HEK293 (cell line): ENCODE data around the gene MRPL33.

ENCODE experiments used
- CTCF ChIA-PET: fragments of 350-600 bp; formaldehyde crosslinking; extraction: SDS; loops from one replicate; lab custom pipeline; 2021; ENCODE audit warnings: antibody characterized with exemption; lab: Yijun Ruan, JAX
- POLR2A ChIA-PET: fragments of 300-600 bp; formaldehyde crosslinking; extraction: SDS; loops from one replicate; lab custom pipeline; 2020; ENCODE audit warnings: antibody characterized with exemption, inconsistent platforms; lab: Yijun Ruan, JAX
- H3K27ac ChIP-seq: fragments of 200-500 bp; sonication (Bioruptor generic); 2 replicates; pipeline ENCODE4 v1.5.1; 2014; ENCODE audit warnings: low read depth, low read length, control low read depth, inconsistent platforms; ENCODE audit errors: extremely low read depth
- H3K36me3 ChIP-seq, 2 experiments: fragments of 200-500 bp in 1 of 2; sonication (Bioruptor generic) in 1 of 2; 1 replicate in 1 of 2; 2 replicates in 1 of 2; pipeline ENCODE4 v1.5.1; 2014 to 2017; ENCODE audit warnings: inconsistent platforms in 2 of 2, low read length in 2 of 2; ENCODE audit not compliant: control insufficient read depth in 2 of 2, insufficient read depth in 1 of 2
- H3K4me1 ChIP-seq: fragments of 200-500 bp; sonication (Bioruptor generic); 2 replicates; pipeline ENCODE4 v1.5.1; 2014; ENCODE audit warnings: mild to moderate bottlenecking, low read length, inconsistent platforms; ENCODE audit not compliant: control insufficient read depth, insufficient read depth
- H3K4me3 ChIP-seq: 2 replicates; pipeline ENCODE4 v1.5.1; 2011; ENCODE audit warnings: low read depth, mild to moderate bottlenecking, control low read depth, low read length, moderate library complexity
- H3K9me3 ChIP-seq: fragments of 200-500 bp; sonication (Bioruptor generic); 2 replicates; pipeline ENCODE4 v1.5.1; 2014; ENCODE audit warnings: low read depth, low read length, inconsistent platforms; ENCODE audit not compliant: control insufficient read depth, insufficient read depth
- KLF16 ChIP-seq: fragments of 450-650 bp; formaldehyde crosslinking; IDR thresholded peaks from 2 replicates; pipeline ENCODE4 v1.5.1; 2017; ENCODE audit warnings: missing biosample characterization, missing genetic modification characterization
- MZF1 ChIP-seq: fragments of 450-650 bp; formaldehyde crosslinking; IDR thresholded peaks from 2 replicates; pipeline ENCODE4 v1.5.1; 2017; ENCODE audit warnings: missing biosample characterization, missing genetic modification characterization, borderline replicate concordance
- OSR2 ChIP-seq: fragments of 450-650 bp; formaldehyde crosslinking; IDR thresholded peaks from 2 replicates; pipeline ENCODE4 v1.5.1; 2016; ENCODE audit warnings: missing biosample characterization, missing genetic modification characterization
- SETDB1 ChIP-seq: IDR thresholded peaks from one replicate; pipeline ENCODE4 v1.6.1; 2017; ENCODE audit warnings: mild to moderate bottlenecking, low read length, moderate library complexity, mixed read lengths; ENCODE audit not compliant: insufficient read length
- ZNF146 ChIP-seq: fragments of 450-650 bp; formaldehyde crosslinking; IDR thresholded peaks from 2 replicates; pipeline ENCODE4 v1.5.1; 2016; ENCODE audit warnings: missing biosample characterization, missing genetic modification characterization
- ZNF175 ChIP-seq: fragments of 450-650 bp; formaldehyde crosslinking; IDR thresholded peaks from 2 replicates; pipeline ENCODE4 v1.5.1; 2016; ENCODE audit warnings: missing biosample characterization, missing genetic modification characterization
- ZNF202 ChIP-seq: fragments of 450-650 bp; formaldehyde crosslinking; IDR thresholded peaks from 2 replicates; pipeline ENCODE4 v1.5.1; 2016; ENCODE audit warnings: missing biosample characterization, missing genetic modification characterization, borderline replicate concordance
- ZNF311 ChIP-seq: fragments of 450-650 bp; formaldehyde crosslinking; IDR thresholded peaks from 2 replicates; pipeline ENCODE4 v1.5.1; 2017; ENCODE audit warnings: missing biosample characterization, missing genetic modification characterization, borderline replicate concordance
- ZNF501 ChIP-seq: fragments of 450-650 bp; formaldehyde crosslinking; IDR thresholded peaks from 2 replicates; pipeline ENCODE4 v1.5.1; 2016; ENCODE audit warnings: missing biosample characterization, missing genetic modification characterization
- ZNF530 ChIP-seq: fragments of 450-650 bp; formaldehyde crosslinking; IDR thresholded peaks from 2 replicates; pipeline ENCODE4 v1.5.1; 2016; ENCODE audit warnings: low read depth, missing biosample characterization, missing genetic modification characterization
- ZNF621 ChIP-seq: fragments of 450-650 bp; formaldehyde crosslinking; IDR thresholded peaks from 2 replicates; pipeline ENCODE4 v1.5.1; 2017; ENCODE audit warnings: missing biosample characterization, missing genetic modification characterization
- ZNF660 ChIP-seq: fragments of 450-650 bp; IDR thresholded peaks from 2 replicates; pipeline ENCODE4 v1.5.1; 2018; ENCODE audit warnings: missing biosample characterization, mild to moderate bottlenecking, missing genetic modification characterization
- TF ChIP-seq, protein P1 (sequence below): fragments of 450-650 bp; formaldehyde crosslinking; IDR thresholded peaks from 2 replicates; pipeline ENCODE4 v1.5.1; 2016; ENCODE audit warnings: missing biosample characterization, missing genetic modification characterization
- TF ChIP-seq, protein P2 (sequence below): fragments of 450-650 bp; formaldehyde crosslinking; IDR thresholded peaks from 2 replicates; pipeline ENCODE4 v1.5.1; 2016; ENCODE audit warnings: missing biosample characterization, missing genetic modification characterization, borderline replicate concordance

The MRPL33 gene

DNA sequence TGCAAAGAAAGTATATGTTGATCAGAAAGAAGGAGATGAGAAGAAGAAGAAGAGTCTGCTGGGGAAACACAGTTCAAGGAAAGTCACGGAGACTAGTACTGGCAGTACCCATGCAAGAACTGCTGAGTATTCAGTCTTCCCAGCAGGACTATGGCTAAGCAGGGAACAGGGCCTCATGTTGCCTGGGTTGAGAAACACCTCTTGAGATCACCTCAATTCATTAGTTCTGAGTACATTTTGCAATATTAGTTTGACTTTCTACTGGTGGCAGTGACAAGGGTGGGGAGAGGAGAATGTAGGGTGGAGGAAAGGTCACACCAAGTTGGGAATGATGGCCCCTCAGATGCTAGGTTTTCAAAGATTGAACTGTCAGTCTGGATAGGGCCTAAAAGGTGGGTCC lies 50.5 kb downstream of the MRPL33 start (continued):
- TF ChIP-seq, protein P1, sequence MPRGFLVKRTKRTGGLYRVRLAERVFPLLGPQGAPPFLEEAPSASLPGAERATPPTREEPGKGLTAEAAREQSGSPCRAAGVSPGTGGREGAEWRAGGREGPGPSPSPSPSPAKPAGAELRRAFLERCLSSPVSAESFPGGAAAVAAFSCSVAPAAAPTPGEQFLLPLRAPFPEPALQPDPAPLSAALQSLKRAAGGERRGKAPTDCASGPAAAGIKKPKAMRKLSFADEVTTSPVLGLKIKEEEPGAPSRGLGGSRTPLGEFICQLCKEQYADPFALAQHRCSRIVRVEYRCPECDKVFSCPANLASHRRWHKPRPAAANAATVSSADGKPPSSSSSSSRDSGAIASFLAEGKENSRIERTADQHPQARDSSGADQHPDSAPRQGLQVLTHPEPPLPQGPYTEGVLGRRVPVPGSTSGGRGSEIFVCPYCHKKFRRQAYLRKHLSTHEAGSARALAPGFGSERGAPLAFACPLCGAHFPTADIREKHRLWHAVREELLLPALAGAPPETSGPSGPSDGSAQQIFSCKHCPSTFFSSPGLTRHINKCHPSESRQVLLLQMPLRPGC (tag by site-specific recombination) = no peak
- TF ChIP-seq ZNF146 (tag by site-specific recombination) = no peak

DNA sequence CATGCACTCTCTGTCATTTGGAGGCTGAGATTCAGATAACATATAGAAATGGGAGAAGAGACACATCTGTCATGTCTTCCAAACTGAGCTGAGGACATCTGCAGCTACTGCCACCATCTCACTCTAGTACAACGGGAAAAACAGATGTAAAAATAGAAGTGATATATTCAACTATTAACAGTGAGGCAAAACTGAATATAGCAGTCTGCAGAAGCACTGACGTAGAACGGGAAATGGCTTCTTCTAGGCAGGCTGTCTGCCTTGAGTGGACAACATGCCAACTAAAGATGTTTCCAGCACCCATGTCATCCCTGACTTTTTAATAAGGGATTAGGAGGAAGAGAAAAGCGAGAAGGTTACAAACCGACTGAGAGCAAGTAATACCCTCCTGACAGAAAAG lies 51.6 kb downstream of the MRPL33 start:
- TF ChIP-seq ZNF175 (tag by site-specific recombination) (no peak), ZNF530 (no peak), ZNF621 (no peak), ZNF660 (no peak), SETDB1 (no peak)
- Histone ChIP-seq H3K36me3 (no peaks in the 10 kb centered on the region), H3K27ac (no peak overlapping the region), H3K4me1 (no peaks in the 10 kb centered on the region), H3K9me3 (no peaks in the 10 kb centered on the region), H3K4me3 (no peak overlapping the region)
- ChIA-PET POLR2A (no interaction called here), CTCF (interaction anchor here (0.5 to 0.6 kb wide), 2 partner anchors 16 to 141 kb away, joined by 3 to 8 read pairs; no protein-coding TSS in a partner anchor)

GRCh38 chr2:27823569-27823968 lies 52.0 kb downstream of the MRPL33 start:
- Histone ChIP-seq H3K4me3 (no peak overlapping the region), H3K4me1 (peaks cover 4% of the 10 kb centered on the region; the same call in 1 of the 2 replicates)
- TF ChIP-seq OSR2 (tag by site-specific recombination) (no peak), MZF1 (tag by site-specific recombination) (no peak), ZNF311 (tag by site-specific recombination) (no peak), ZNF501 (tag by site-specific recombination) (no peak), ZNF202 (tag by site-specific recombination) (no peak)
- TF ChIP-seq, protein P2, sequence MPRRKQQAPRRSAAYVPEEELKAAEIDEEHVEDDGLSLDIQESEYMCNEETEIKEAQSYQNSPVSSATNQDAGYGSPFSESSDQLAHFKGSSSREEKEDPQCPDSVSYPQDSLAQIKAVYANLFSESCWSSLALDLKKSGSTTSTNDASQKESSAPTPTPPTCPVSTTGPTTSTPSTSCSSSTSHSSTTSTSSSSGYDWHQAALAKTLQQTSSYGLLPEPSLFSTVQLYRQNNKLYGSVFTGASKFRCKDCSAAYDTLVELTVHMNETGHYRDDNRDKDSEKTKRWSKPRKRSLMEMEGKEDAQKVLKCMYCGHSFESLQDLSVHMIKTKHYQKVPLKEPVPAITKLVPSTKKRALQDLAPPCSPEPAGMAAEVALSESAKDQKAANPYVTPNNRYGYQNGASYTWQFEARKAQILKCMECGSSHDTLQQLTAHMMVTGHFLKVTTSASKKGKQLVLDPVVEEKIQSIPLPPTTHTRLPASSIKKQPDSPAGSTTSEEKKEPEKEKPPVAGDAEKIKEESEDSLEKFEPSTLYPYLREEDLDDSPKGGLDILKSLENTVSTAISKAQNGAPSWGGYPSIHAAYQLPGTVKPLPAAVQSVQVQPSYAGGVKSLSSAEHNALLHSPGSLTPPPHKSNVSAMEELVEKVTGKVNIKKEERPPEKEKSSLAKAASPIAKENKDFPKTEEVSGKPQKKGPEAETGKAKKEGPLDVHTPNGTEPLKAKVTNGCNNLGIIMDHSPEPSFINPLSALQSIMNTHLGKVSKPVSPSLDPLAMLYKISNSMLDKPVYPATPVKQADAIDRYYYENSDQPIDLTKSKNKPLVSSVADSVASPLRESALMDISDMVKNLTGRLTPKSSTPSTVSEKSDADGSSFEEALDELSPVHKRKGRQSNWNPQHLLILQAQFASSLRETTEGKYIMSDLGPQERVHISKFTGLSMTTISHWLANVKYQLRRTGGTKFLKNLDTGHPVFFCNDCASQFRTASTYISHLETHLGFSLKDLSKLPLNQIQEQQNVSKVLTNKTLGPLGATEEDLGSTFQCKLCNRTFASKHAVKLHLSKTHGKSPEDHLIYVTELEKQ (tag by site-specific recombination) = no peak
- TF ChIP-seq, all 188 proteins: peak for 0
- ChIA-PET CTCF (interaction anchor here (0.5 to 0.6 kb wide), 2 partner anchors 17 to 141 kb away, joined by 3 to 8 read pairs; no protein-coding TSS in a partner anchor), POLR2A (no interaction called here)
- H3K9me3 ChIP-seq = no peaks in the 10 kb centered on the region
- H3K36me3 ChIP-seq = no peaks in the 10 kb centered on the region
- no peak overlapping the region for H3K27ac ChIP-seq

DNA sequence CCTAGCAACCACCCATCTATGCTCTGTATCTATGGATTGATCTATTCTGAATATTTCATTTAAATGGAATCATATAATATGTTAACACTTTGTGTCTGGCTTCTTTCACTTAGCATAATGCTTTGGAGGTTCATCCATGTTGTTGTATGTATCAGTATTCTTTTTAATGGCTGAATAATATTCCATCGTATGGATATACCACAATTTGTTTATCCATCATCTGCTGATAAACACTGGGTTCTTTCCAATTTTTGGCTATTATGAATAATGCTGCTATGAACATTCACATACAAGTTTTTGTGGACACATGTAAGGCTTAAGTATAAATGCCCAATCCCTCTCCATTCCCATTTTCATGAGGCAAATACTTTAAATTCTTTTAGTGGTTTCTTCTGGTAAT lies 52.9 kb downstream of the MRPL33 start:
- H3K27ac ChIP-seq = no peak overlapping the region
- H3K9me3 ChIP-seq = no peaks in the 10 kb centered on the region
- ChIA-PET POLR2A (no interaction called here), CTCF (no interaction called here)
- TF ChIP-seq ZNF146 (tag by site-specific recombination) (peak; percentile 87), KLF16 (tag by site-specific recombination) (no peak)
- H3K4me3 ChIP-seq = no peak overlapping the region
- H3K4me1 ChIP-seq = peaks cover 5% of the 10 kb centered on the region; the same call in 1 of the 2 replicates
- H3K36me3 ChIP-seq = no peaks in the 10 kb centered on the region
